K562 (cell line): ENCODE measurements around the gene ITGAV. TPM values are rescaled to one million over a fixed set of nuclear protein-coding genes. Genes with fewer than 3 reads are reported as not detected.

Source experiments
- ATAC-seq: fragments of 200-7000 bp; cut with Tn5 transposase; 3 replicates; pipeline ENCODE4 v1.9.1; 2020; ENCODE audit warnings: moderate library complexity
- BruUV-seq: library from RNA; stranded (reverse); fragments of 400-500 nt; replicated peaks from 2 replicates; lab custom pipeline; 2021; lab: Mats Ljungman, UMichigan
- CTCF ChIA-PET: fragments of 300-600 bp; formaldehyde crosslinking; extraction: SDS; loops from one replicate; lab custom pipeline; 2021; ENCODE audit warnings: low intra/inter-chr PET ratio; lab: Yijun Ruan, JAX
- POLR2A ChIA-PET: fragments of 300-600, 350-650 bp; sonication (Branson Sonifier 250); formaldehyde crosslinking; extraction: SDS; loops from one replicate; lab custom pipeline; 2021; ENCODE audit warnings: antibody characterized with exemption, inconsistent platforms; lab: Yijun Ruan, JAX
- DNase-seq, 4 experiments: peaks; one replicate each; pipeline versions ENCODE4 v3.0.0 to v3.0.0-alpha.2; 2011 to 2018; ENCODE audit warnings: low spot score in 3 of 4, mixed read lengths in 3 of 4; ENCODE audit errors: extremely low read depth in 1 of 4
- FAIRE-seq: peaks from 2 replicates; lab custom pipeline; 2011; peaks lifted over from hg19 to GRCh38; lab: Jason Lieb, UNC
- H2AFZ ChIP-seq: 2 replicates; pipeline ENCODE4 v1.6.0; 2011; ENCODE audit warnings: low read depth, low read length, control low read depth, inconsistent platforms
- H3K27ac ChIP-seq: fragments of 200-600 bp; 3 replicates; pipeline ENCODE4 v1.8.0; 2011; ENCODE audit warnings: low read depth, mild to moderate bottlenecking, control low read depth, inconsistent platforms, low read length, moderate library complexity, mixed read lengths; ENCODE audit errors: extremely low read depth
- H3K27me3 ChIP-seq, 2 experiments: fragments of 300-600 bp in 1 of 2; 2 replicates in 1 of 2; 3 replicates in 1 of 2; pipeline versions ENCODE4 v1.6.0 to v1.8.0; 2011; ENCODE audit warnings: inconsistent platforms in 2 of 2, low read length in 2 of 2, mild to moderate bottlenecking in 1 of 2, mixed read lengths in 1 of 2, moderate library complexity in 1 of 2; ENCODE audit not compliant: control insufficient read depth in 2 of 2, insufficient read depth in 2 of 2
- H3K36me3 ChIP-seq: fragments of 300-600 bp; 3 replicates; pipeline ENCODE4 v1.8.0; 2011; ENCODE audit warnings: mild to moderate bottlenecking, low read length, inconsistent platforms; ENCODE audit not compliant: control insufficient read depth, insufficient read depth
- H3K4me1 ChIP-seq, 2 experiments: fragments of 200-600 bp in 1 of 2; replicated peaks in 1 of 2; 2 replicates in 1 of 2; 3 replicates in 1 of 2; pipeline versions ENCODE4 v1.5.1 to v1.8.0; 2011; ENCODE audit warnings: inconsistent platforms in 2 of 2, low read length in 2 of 2, mild to moderate bottlenecking in 1 of 2, mixed read lengths in 1 of 2, moderate library complexity in 1 of 2; ENCODE audit not compliant: control insufficient read depth in 2 of 2, insufficient read depth in 2 of 2
- H3K4me2 ChIP-seq: 2 replicates; pipeline ENCODE4 v1.6.1; 2011; ENCODE audit warnings: low read length, control low read depth, inconsistent platforms, mixed read lengths; ENCODE audit not compliant: insufficient read depth
- H3K4me3 ChIP-seq: fragments of 200-600 bp; sonication (generic), shearing (Covaris generic); 2 replicates; pipeline ENCODE4 v1.5.1; 2016; ENCODE audit warnings: control low read depth, inconsistent platforms
- H3K79me2 ChIP-seq: fragments of 200-600 bp; 3 replicates; pipeline ENCODE4 v1.8.0; 2011; ENCODE audit warnings: low read length, inconsistent platforms; ENCODE audit not compliant: control insufficient read depth, insufficient read depth
- H3K9ac ChIP-seq, 2 experiments: 2 replicates each; pipeline versions ENCODE4 v1.6.0 to v1.6.1; 2011; ENCODE audit warnings: low read depth in 2 of 2, low read length in 2 of 2, control low read depth in 1 of 2, inconsistent platforms in 1 of 2, mild to moderate bottlenecking in 1 of 2, mixed read lengths in 1 of 2; ENCODE audit not compliant: insufficient read depth in 1 of 2
- H3K9me1 ChIP-seq: one replicate; pipeline ENCODE4 v1.6.0; 2011; ENCODE audit warnings: inconsistent platforms, mild to moderate bottlenecking, low read length, moderate library complexity; ENCODE audit not compliant: control insufficient read depth, insufficient read depth
- H3K9me3 ChIP-seq: replicated peaks from 2 replicates; pipeline ENCODE4 v1.5.1; 2011; ENCODE audit warnings: low read depth, low read length, inconsistent platforms; ENCODE audit not compliant: control insufficient read depth, insufficient read depth
- H4K20me1 ChIP-seq: replicated peaks from 2 replicates; pipeline ENCODE4 v1.6.1; 2011; ENCODE audit warnings: low read length, inconsistent platforms, mixed read lengths; ENCODE audit not compliant: control insufficient read depth, insufficient read depth
- BRF1 ChIP-seq: IDR thresholded peaks from 3 replicates; pipeline ENCODE4 v1.6.1; 2011; ENCODE audit warnings: borderline replicate concordance, mild to moderate bottlenecking; ENCODE audit not compliant: insufficient read length; ENCODE audit errors: extremely low read depth
- CTCFL ChIP-seq: IDR thresholded peaks from 2 replicates; pipeline ENCODE4 v1.6.1; 2011; ENCODE audit warnings: borderline replicate concordance, low read depth, mild to moderate bottlenecking, moderate library complexity, low read length; ENCODE audit not compliant: insufficient read depth, poor library complexity, severe bottlenecking
- PCBP1 ChIP-seq: fragments of 200-400 bp; formaldehyde crosslinking; IDR thresholded peaks from 2 replicates; pipeline ENCODE4 v1.6.1; 2018; ENCODE audit warnings: mild to moderate bottlenecking, low read depth, low read length; ENCODE audit not compliant: poor library complexity, severe bottlenecking
- TEAD4 ChIP-seq, 2 experiments: sonication (generic) in 1 of 2; formaldehyde crosslinking in 1 of 2; IDR thresholded peaks; 2 replicates each; pipeline versions ENCODE4 v1.6.1 to v1.8.0; 2012 to 2022; ENCODE audit warnings: borderline replicate concordance in 1 of 2, inconsistent platforms in 1 of 2, low read length in 1 of 2, mild to moderate bottlenecking in 1 of 2, missing genetic modification reagents in 1 of 2
- ZNF668 ChIP-seq: fragments of 250-450 bp; sonication (Bioruptor Pico); IDR thresholded peaks from 2 replicates; pipeline ENCODE4 v1.8.0; 2022; ENCODE audit warnings: mild to moderate bottlenecking, inconsistent platforms
- WGBS: fragments of 100-300 bp; shearing (Covaris generic); methylation state at CpG from one replicate; pipeline ENCODE4 v1.1.6; 2016; ENCODE audit warnings: low coverage, mixed read lengths; ENCODE audit not compliant: insufficient coverage; ENCODE audit errors: missing lambda C conversion rate; 5-methylcytosine and 5-hydroxymethylcytosine counted together
- in situ Hi-C: fragments of 300-500 bp; cut with MboI; formaldehyde crosslinking; loops from 4 replicates; pipeline ENCODE4 v1.15.0; 2018; ENCODE audit warnings: inconsistent platforms, mixed read lengths
- intact Hi-C: fragments of 100-400 bp; cut with micrococcal nuclease; formaldehyde crosslinking; loops from 2 replicates; pipeline ENCODE4 v1.14.2; 2022
- polyA plus RNA-seq, 8 experiments: library from polyadenylated mRNA; depleted of rRNA in 4 of 8; stranded (reverse) in 5 of 8; unstranded in 3 of 8; fragments of >200 nt; fragmentation: Nextera tagmentation in 2 of 8; fragmentation: Illumina TruSeq in 1 of 8; extraction: Ambion mirVana in 2 of 8; extraction: Trizol in 1 of 8; gene quantifications; 2 replicates each; pipeline versions ENCODE4 v1.2.1 to v1.2.3, GENCODE V29; 2011 to 2014; ENCODE audit warnings: inconsistent platforms in 1 of 8, missing spikeins in 1 of 8
- total RNA-seq, 7 experiments: library from RNA; depleted of rRNA in 6 of 7; stranded (reverse); fragments of >200 nt in 6 of 7; fragmentation: Illumina TruSeq in 2 of 7; extraction: Trizol in 2 of 7; gene quantifications; 2 replicates each; pipeline versions ENCODE4 v1.2.1 to v1.2.3, GENCODE V29; 2011 to 2021; ENCODE audit warnings: low replicate concordance in 1 of 7

Gene ITGAV
- total and polyA plus RNA-seq, 9 of the 15 experiments (the other 6 are each of a cell fraction or from before 2014, with no cell fraction given), result 3.7 to 17.7 (median 10.7) TPM

- TF ChIP-seq ZNF668, result no peak
- TF ChIP-seq BRF1, result no peak
- no peak for TF ChIP-seq CTCFL
Observed at GRCh38 chr2:186599186-186599778, 9.4 kb downstream of the ITGAV start (continued).

DNA sequence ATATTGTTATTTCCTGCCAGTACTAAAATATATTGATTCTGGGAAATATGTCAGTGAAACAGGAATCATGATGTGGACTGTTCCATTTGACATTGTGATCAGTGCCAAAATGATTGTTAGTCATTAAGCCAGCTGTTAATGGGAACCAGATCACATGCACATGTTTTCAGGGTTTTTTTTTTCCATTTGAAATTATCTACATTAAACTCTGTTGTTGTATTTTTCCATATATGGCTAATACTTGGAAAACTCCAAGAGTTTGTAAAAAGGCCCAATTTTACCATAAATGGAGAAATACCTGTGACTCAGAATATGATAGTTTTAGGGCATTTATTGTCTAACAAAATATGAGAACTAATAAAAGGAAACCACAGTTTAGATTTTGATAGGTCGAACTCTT, 13.4 kb downstream of the ITGAV start:
- no peaks in the 10 kb centered on the region for H3K9me1 ChIP-seq
- H3K27ac ChIP-seq, result no peak overlapping the region
- in situ Hi-C loops (no loop called here), intact Hi-C loops (no loop called here)
- WGBS, result 75% methylated on average over 1 of the region's 1 CpG
- ChIA-PET POLR2A (no interaction called here), CTCF (interaction anchor here (0.7 kb wide), 1 partner anchor 302 kb away, joined by 4 read pairs; no protein-coding TSS in a partner anchor)
- no peak for FAIRE-seq
- H3K4me2 ChIP-seq, result no peak overlapping the region
- TF ChIP-seq TEAD4 (IDR thresholded peaks at IDR 0.05; ENCODE audit: low read length) (no peak), TEAD4 (CRISPR knock-in tag; IDR thresholded peaks at IDR 0.05; ENCODE audit: borderline replicate concordance) (no peak), PCBP1 (no peak)
- no peak overlapping the region for H3K4me3 ChIP-seq
- no peak for DNase-seq
- no peaks in the 10 kb centered on the region for H3K4me1 ChIP-seq
- no peaks in the 10 kb centered on the region for H3K27me3 ChIP-seq
- no peaks in the 10 kb centered on the region for H3K79me2 ChIP-seq
- no TSS peak for BruUV-seq
- H2AFZ ChIP-seq, result no peak overlapping the region
- H3K36me3 ChIP-seq, result peaks cover 14% of the 10 kb centered on the region; the same call in 2 of the 3 replicates
- no peaks in the 10 kb centered on the region for H4K20me1 ChIP-seq
- H3K9me3 ChIP-seq, result no peaks in the 10 kb centered on the region
- H3K9ac ChIP-seq, result no peak overlapping the region
- no peak for ATAC-seq
